ENCODE results near the gene BCCIP. TPM values are rescaled to one million over a fixed set of nuclear protein-coding genes. Genes with fewer than 3 reads are reported as not detected.

Gene BCCIP
- total RNA-seq, 1 donor from 2014 or later: 122 TPM

GRCh38 chr10:125797994-125798662 is 25.2 kb upstream of the BCCIP start:
- H3K79me2 ChIP-seq (ENCODE audit: low read depth): no peaks in the 10 kb centered on the region
- peaks cover 10% of the 10 kb centered on the region for H3K36me3 Mint-ChIP-seq
- H3K27ac Mint-ChIP-seq: no peak overlapping the region
- H3F3A ChIP-seq (ENCODE audit: low read depth): no peaks in the 10 kb centered on the region
- H2AFZ ChIP-seq (replicated peaks): no peak overlapping the region
- H3K4me3 Mint-ChIP-seq: no peak overlapping the region
- H3K4me1 Mint-ChIP-seq: no peaks in the 10 kb centered on the region
- H3K4me2 ChIP-seq: no peak overlapping the region
- TF ChIP-seq CTCF (IDR thresholded peaks at IDR 0.05) (no peak), EZH2phosphoT487 (IDR thresholded peaks at IDR 0.05) (no peak), EZH2 (IDR thresholded peaks at IDR 0.05) (no peak)
- H3K27me3 ChIP-seq: no peaks in the 10 kb centered on the region
- no peaks in the 10 kb centered on the region for H4K20me1 ChIP-seq (ENCODE audit: low read depth)
- no peaks in the 10 kb centered on the region for H3K4me1 ChIP-seq
- H3K27ac ChIP-seq: no peak overlapping the region
- H3K27me3 Mint-ChIP-seq (ENCODE audit: insufficient read depth, low read depth): peaks cover 2% of the 10 kb centered on the region
- no peak for DNase-seq (ENCODE audit: low spot score)
- no peak overlapping the region for H3K4me3 ChIP-seq
- H3K9me3 Mint-ChIP-seq: no peaks in the 10 kb centered on the region
- no peak overlapping the region for H3K9ac ChIP-seq
- H3K36me3 ChIP-seq: no peaks in the 10 kb centered on the region
- no peaks in the 10 kb centered on the region for H3K9me3 ChIP-seq (ENCODE audit: low read depth)

GRCh38 chr10:125799451-125800182 is 23.7 kb upstream of the BCCIP start:
- Histone ChIP-seq H3K9me3 (ENCODE audit: low read depth) (no peaks in the 10 kb centered on the region), H3K27ac (no peak overlapping the region), H2AFZ (replicated peaks) (no peak overlapping the region), H3K9ac (no peak overlapping the region), H3K4me2 (no peak overlapping the region), H3K4me1 (no peaks in the 10 kb centered on the region), H3F3A (ENCODE audit: low read depth) (no peaks in the 10 kb centered on the region), H3K4me3 (no peak overlapping the region), H4K20me1 (ENCODE audit: low read depth) (no peaks in the 10 kb centered on the region), H3K27me3 (no peaks in the 10 kb centered on the region), H3K36me3 (no peaks in the 10 kb centered on the region), H3K79me2 (ENCODE audit: low read depth) (no peaks in the 10 kb centered on the region)
- no peak overlapping the region for H3K27ac Mint-ChIP-seq
- no peak for DNase-seq (ENCODE audit: low spot score)
- H3K9me3 Mint-ChIP-seq: no peaks in the 10 kb centered on the region
- no peak for TF ChIP-seq EZH2phosphoT487 (IDR thresholded peaks at IDR 0.05)
- no peak for TF ChIP-seq EZH2 (IDR thresholded peaks at IDR 0.05)
- TF ChIP-seq CTCF (IDR thresholded peaks at IDR 0.05): no peak
- peaks cover 3% of the 10 kb centered on the region for H3K36me3 Mint-ChIP-seq
- no peaks in the 10 kb centered on the region for H3K4me1 Mint-ChIP-seq
- no peaks in the 10 kb centered on the region for H3K27me3 Mint-ChIP-seq (ENCODE audit: insufficient read depth, low read depth)
- H3K4me3 Mint-ChIP-seq: no peak overlapping the region

GRCh38 chr10:125801574-125801973 is 21.8 kb upstream of the BCCIP start:
- Histone ChIP-seq H3K79me2 (ENCODE audit: low read depth) (no peaks in the 10 kb centered on the region), H4K20me1 (ENCODE audit: low read depth) (no peaks in the 10 kb centered on the region), H3K36me3 (no peaks in the 10 kb centered on the region), H3K9me3 (ENCODE audit: low read depth) (no peaks in the 10 kb centered on the region), H3K4me3 (no peak overlapping the region), H2AFZ (replicated peaks) (no peak overlapping the region), H3F3A (ENCODE audit: low read depth) (no peaks in the 10 kb centered on the region), H3K4me1 (no peaks in the 10 kb centered on the region), H3K9ac (no peak overlapping the region), H3K27me3 (no peaks in the 10 kb centered on the region), H3K27ac (no peak overlapping the region), H3K4me2 (no peak overlapping the region)
- no peak for DNase-seq (ENCODE audit: low spot score)
- Mint-ChIP-seq H3K4me3 (no peak overlapping the region), H3K27ac (no peak overlapping the region), H3K27me3 (ENCODE audit: insufficient read depth, low read depth) (no peaks in the 10 kb centered on the region), H3K4me1 (no peaks in the 10 kb centered on the region), H3K9me3 (no peaks in the 10 kb centered on the region), H3K36me3 (peaks cover 8% of the 10 kb centered on the region)
- TF ChIP-seq EZH2 (IDR thresholded peaks at IDR 0.05) (no peak), CTCF (IDR thresholded peaks at IDR 0.05) (no peak), EZH2phosphoT487 (IDR thresholded peaks at IDR 0.05) (no peak)
